Suprapubic skin (tissue), 3 donors: Measurements from ENCODE around the gene SETBP1.

Source experiments
- EP300 ChIP-seq: sonication (generic); formaldehyde crosslinking; IDR thresholded peaks from one replicate; pipeline ENCODE4 v1.6.1; 2017; ENCODE audit warnings: antibody characterized with exemption
- POLR2A ChIP-seq, 2 donors: fragments of 450-650 bp; IDR thresholded peaks; one replicate each; pipeline ENCODE4 v1.6.1; 2017; ENCODE audit warnings: antibody characterized with exemption in 2 of 2, mild to moderate bottlenecking in 2 of 2, moderate library complexity in 2 of 2
- TF ChIP-seq, protein P1 (sequence below), 2 donors: fragments of 200-600 bp in 1 of 2; fragments of 450-650 bp in 1 of 2; sonication (generic) in 1 of 2; IDR thresholded peaks; one replicate each; pipeline ENCODE4 v1.5.1; 2016 to 2019; ENCODE audit warnings: antibody characterized with exemption in 2 of 2, mild to moderate bottlenecking in 1 of 2, moderate library complexity in 1 of 2

DNA sequence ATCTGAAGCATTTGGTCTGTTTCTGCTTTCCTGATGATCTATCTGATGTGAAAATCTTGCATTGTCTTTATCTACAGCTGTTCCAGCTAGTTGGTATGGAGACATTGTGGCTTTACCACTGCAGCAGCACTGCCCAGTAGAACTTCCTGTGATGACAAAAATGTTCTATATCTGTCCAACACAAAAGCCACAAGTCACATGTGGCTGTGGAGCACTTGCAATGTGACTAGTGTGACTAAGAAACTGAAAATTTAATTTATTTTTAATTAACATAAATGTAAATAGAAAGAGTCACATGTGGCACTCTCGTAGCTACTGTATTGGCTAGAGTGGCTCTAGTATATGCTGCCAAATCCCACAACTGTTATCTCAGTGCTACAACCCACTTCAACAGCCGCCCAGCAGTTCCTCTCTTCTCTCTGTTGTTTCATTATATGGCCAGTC, 425.7 kb downstream of the SETBP1 start:
- TF ChIP-seq EP300 (no peak), POLR2A (IDR thresholded peaks at IDR 0.05) (no peak)
- TF ChIP-seq, protein P1, sequence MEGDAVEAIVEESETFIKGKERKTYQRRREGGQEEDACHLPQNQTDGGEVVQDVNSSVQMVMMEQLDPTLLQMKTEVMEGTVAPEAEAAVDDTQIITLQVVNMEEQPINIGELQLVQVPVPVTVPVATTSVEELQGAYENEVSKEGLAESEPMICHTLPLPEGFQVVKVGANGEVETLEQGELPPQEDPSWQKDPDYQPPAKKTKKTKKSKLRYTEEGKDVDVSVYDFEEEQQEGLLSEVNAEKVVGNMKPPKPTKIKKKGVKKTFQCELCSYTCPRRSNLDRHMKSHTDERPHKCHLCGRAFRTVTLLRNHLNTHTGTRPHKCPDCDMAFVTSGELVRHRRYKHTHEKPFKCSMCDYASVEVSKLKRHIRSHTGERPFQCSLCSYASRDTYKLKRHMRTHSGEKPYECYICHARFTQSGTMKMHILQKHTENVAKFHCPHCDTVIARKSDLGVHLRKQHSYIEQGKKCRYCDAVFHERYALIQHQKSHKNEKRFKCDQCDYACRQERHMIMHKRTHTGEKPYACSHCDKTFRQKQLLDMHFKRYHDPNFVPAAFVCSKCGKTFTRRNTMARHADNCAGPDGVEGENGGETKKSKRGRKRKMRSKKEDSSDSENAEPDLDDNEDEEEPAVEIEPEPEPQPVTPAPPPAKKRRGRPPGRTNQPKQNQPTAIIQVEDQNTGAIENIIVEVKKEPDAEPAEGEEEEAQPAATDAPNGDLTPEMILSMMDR (IDR thresholded peaks at IDR 0.05), result no peak
